C1 segment of cervical spinal cord (tissue), 14 donors: ENCODE results near the gene CEP57L1.
A peak's percentile ranks its signal among the peaks of the same experiment; 100 is the strongest.
"Not testable (repeated sequence)": the region's sequence is repeated elsewhere in the genome, so short reads cannot be mapped to it uniquely, and the experiment has no call there.

Experiments used
- DNase-seq, 14 donors: peaks; one replicate each; lab custom pipeline; 2025; lab: John Stamatoyannopoulos, UW

CEP57L1 gene

DNA sequence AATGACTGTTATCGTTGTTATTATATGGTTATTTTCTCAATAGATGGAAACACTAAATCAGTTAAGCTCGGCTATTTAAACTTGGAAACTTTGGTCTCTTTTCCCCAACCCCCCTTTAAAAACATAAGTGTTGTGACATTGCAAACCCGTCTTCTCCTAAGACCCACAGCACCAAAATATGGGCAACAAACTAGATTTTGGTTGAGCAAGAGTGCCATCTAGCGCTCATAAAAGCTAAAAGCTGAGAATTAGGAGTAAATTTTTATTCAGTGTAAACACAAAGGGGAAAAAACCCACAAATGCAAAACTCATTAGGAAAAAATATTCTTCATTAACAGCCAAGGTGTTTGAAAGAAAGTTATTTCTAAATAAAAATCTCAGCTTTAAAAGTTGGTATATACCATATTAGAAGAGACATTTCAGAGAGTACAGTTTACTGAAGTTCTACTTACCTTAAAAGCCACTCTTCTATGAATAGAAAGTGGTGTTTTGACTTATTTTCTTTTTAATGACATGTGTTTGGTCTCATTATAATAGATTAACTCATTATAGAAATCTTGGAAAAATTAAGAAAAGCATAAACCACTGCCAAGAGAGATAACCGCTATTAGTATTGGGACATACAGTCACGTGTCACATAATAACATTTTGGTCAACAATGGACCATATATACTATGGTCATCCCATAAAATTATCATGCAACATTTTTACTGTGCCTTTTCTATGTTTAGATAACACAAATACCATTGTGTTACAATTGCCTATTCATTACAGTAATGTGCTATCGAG is 21.8 kb upstream of the CEP57L1 start:
- peak in 2 of 14 donors; percentile 46 to 64 for DNase-seq

DNA sequence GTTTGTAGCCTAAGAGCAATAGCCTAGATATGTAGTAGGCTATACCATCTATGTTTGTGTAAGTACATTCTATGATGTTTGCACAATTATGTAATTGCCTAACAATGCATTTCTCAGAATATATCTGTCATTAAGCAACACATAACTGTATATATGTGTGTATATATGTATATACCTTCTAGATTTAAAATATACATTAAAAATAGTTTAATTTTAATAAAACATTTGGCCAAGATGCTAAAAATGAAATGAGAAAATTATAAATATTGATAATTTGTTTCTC is 21.2 kb upstream of the CEP57L1 start:
- no peak for DNase-seq

DNA sequence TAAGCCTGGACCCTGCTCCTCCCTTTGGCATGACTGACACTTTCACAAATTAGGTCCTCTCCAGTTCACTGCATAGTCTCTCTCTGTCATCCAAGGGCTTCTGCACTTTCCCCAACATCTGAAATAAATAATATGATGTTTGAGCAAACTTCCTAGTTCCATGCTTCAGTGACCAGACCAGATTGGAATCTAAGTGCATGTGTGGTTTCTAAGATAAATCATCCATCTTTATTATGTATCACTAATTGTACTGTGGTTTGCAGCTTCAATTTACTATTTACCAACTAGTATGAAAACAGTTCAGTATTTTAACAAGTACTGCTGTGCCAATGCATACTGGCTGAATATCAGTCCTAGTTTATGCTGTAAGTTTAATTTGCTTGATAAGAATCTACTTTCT is 19.4 kb upstream of the CEP57L1 start:
- no peak for DNase-seq

DNA sequence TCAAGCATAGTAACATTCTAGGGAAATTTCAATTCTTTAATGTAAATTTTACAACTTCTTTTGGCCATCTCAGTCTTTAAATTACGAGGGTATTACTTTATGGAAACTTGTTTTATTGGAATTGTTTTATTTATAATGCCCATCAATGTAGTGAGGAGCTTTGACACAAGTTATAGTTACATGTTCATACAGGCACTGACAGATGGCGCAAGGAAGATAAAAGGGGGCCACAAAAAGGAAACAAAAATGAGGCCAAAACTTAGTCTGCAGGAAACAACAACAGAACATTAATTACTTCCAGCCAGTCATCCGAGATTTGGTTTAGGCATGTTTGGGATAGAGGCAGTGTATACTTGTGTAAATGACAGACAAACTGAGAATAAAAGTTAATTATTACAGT is 18.9 kb upstream of the CEP57L1 start:
- DNase-seq, result peak in 1 of 14 donors; percentile 18

DNA sequence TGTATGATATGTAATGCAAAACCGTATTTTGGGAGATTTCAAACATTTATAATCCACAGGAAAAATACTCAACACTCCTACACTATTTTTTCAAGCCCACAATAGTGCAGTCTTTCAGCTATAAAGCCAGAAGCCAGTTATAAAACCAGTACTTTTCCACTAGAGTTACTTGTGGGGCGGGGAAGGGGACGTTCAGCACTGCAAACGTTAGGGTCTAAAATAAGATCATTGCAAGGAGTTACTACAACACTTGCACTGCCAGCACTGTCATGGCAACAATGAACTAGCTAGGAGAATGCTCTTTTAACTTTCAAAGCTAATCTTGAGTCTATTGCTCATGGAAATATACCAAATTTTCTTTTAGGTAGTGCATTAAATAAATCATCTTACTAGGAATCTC is 15.3 kb upstream of the CEP57L1 start:
- DNase-seq, result no peak

DNA sequence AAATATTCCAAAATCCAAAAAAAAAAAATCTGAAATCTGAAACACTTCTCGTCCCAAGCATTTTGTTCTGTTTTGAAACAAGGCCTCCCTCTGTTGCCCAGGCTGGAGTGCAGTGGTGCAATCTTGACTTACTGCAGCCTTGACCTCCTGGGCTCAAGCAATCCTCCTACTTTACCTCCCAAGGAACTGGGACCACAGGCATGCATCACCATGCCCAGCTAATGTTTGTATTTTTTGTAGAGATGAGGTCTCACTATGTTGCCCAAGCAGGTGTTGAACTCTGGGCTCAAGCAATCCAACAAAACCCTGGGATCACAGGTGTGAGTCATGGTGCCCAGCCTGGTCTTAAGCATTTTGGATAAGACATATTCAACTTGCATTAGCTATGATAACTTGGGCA is 14.3 kb upstream of the CEP57L1 start:
- no peak for DNase-seq

DNA sequence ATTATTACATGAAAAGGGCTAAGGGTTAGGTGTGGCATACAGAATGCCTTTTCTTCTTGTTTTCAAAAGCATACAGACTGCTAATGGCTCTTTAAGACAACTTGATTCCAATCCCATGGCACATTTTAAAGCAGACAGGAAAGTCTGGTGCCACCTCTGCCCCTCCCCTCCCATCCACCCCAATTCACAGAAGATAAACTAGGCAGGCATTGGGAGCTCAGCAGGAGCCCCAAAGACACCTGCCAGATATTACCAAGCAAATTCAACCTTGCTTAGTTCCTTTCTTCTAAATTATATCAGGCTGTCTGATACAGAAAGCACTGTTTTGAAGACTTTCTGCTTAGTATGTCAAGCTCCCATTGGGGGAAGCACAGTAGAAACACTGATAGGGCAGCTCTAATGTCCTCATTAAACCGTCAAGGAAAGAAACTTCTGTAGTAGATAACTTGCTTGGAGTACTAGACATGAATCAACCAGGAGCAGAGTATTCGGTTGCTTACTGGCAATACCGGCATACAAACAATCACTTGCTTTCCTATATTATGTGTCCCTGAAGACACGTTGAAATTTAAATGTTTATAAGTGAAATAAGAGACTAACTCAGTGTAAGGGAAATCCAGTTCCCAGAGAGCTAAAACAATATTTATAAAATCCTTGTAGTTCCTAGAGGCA is 13.7 kb upstream of the CEP57L1 start:
- peak in 1 of 14 donors; percentile 41 for DNase-seq

DNA sequence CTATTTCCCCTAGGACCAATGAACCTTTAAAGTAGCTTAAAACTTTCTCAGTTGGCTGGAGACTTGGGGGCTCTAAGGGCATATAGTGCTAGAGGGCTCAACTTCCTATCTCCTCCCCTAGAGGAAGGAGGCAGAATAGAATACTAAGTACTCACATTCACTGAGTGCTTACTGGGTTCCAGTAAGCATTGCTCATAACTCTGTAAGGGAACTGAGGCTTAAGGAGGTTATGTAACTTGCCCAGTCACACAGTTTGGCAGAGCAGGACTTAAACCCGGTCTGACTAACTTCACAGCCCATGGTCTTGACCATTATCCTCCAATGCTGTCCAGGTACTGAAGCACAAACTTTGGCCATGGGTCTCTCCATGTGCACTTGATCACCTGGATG is 13.1 kb upstream of the CEP57L1 start:
- no peak for DNase-seq

DNA sequence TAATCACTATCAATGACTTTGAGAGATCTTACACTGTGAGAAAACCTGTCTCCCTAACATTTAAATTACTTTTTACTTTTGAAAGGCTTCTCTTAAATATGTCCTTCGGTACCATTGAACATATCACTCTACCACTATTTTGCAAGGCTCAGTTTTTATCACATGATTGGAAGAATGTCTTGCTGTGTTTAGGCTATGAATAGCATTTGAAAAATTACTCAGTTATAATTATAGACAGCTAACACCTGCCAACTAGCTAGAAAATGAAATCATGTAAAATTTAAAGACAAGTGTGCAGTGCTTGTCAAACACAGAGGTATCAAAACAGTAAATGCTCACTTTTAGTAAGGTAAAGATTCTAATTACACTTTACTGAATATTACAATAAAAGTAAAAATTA is 11.7 kb upstream of the CEP57L1 start:
- peak in 1 of 14 donors; percentile 46 for DNase-seq

DNA sequence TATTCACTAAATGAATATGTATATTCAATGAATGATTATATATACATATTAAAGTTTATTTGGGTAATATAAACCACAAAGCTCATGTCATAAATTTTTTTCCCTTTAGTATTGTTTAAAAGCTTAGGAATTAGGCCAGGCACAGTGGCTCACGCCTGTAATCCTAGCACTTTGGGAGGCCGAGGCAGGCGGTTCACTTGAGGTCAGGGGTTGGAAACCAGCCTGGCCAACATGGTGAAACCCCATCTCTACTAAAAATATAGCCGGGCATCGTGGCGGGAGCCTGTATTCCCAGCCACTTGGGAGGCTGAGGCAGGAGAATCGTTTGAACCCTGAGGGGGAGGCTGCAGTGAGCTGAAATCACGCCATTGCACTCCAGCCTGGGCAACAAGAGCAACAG is 11.2 kb upstream of the CEP57L1 start:
- DNase-seq, result not testable (repeated sequence)

DNA sequence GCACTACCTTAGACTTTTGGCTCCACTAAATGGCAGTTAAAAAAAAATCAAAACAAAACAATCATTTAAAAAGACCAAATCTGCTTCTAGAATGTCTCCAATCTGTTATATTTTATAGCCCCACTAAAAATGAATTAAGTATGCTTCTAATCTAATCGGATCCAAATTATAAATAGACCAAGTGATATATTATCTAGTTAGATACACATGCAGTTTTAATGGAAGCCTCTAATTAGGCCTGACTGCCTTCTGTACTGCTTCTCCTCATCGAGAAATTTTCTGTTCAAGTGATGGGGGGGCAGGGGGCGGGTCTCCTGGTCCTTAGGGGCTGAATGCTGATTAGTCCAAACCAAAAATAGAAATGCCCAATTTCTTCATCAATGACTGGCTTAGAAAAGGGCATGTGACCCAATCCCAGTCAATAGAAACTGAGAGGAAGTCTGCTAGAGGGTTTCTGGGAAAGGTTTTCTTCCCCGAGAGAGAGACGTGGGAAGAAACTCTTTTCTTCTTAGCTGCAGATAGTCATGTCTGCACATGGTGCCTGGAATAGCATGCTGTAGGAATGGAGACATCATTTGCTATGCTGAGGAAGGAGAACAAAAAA is 7.5 kb upstream of the CEP57L1 start:
- peak in 1 of 14 donors; percentile 40 for DNase-seq

DNA sequence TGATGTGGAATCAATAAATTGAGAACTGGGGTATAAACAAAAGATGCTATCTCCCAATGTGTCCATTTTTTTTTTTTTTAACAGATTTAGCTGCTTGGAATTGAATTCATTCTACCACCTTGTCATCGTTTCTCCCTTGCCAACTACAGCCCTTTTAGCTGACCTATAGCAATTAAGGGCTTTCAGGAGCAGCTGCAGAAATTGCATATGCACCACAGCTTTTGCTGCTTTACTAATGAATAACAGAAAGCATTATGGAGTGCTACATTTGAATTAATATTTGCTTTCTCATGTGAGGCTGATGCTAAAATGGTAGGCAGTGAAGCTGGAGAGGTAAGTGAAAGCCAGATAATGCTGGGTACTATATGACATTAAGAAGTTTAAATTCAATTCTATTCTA is 6.3 kb upstream of the CEP57L1 start:
- peak in 1 of 14 donors; percentile 36 for DNase-seq

DNA sequence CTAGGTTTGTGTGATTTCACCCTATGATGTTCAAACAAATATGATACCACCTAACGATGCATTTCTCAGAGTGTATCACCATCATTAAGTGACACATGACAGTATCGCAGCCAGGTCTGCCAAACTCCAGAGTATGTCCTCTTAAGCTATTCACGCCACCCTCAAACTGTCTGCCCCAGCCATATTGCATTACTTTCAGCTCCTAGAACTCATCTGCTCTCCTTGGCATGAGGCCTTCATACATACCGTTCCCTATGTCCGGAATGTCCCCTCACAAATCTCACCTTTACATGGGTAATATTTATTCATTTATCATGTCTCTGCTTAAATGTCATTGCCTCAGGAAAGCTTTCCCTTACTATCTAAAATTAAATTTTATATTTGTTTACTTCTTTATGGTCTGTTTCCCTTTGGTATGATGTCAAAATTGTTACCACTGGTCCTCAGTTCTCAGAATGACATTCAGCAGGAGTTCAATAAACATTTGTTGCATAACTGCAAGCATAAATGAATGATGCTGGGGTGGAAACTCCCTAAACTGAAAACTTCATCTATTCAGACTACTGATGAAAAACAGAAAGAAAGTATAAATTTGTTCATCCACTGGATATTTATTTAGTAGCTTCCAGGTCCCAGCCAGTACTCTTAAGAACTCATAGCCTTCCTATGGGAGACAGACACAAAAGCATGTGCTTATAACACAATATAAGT is 3.8 kb upstream of the CEP57L1 start:
- DNase-seq, result peak in 1 of 14 donors; percentile 53

DNA sequence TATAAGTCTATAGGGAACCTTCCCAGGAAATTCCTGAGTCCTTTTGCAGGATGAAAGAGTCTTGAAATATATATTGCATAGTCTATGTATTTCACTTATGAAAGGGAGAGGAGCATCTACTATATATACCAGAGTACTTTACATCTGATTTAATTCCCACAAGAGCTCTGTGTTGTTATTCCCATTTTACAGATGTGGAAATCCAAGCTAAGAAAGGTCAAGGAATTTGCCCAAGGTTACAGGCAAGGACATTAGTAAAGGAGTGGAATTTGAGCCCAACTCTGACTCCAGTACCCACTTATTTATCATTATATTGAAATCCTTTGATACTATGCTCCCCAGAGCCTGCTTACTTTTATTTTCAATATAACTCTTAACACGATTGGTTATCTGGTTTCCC is 3.2 kb upstream of the CEP57L1 start:
- DNase-seq, result no peak

DNA sequence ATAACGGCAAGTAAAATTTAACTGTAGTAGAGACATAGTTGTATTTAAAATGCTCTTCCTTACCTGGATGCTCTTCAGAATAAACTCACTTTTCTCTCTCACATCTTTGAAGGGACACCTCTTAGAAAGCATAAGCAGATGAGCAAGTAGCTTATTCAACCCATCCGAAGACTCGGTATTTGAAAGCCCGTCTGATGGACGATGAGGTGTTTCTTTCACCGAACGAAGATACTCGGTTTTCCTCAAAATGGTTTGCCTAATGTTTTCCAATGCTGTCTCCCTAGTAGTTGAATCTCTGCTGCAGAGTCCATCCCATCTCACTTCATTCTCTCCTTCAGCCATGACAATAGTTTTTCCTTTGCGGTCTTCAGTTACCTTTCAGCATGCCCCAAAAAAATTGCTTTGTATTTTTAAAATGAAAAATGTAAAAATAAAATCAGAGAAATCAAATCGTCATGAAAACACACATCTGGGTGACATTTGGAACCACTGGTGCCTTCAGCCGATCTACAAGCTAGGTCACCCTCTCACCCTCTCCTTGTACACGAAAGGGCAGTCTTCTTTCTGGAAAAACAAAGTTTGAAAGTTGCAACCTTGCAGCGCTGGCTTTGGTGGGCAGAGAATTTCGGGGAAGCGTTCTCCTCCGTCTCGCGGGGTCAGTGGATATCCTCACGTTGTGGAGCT is 1.4 kb upstream of the CEP57L1 start:
- peak in 1 of 14 donors; percentile 53 for DNase-seq

DNA sequence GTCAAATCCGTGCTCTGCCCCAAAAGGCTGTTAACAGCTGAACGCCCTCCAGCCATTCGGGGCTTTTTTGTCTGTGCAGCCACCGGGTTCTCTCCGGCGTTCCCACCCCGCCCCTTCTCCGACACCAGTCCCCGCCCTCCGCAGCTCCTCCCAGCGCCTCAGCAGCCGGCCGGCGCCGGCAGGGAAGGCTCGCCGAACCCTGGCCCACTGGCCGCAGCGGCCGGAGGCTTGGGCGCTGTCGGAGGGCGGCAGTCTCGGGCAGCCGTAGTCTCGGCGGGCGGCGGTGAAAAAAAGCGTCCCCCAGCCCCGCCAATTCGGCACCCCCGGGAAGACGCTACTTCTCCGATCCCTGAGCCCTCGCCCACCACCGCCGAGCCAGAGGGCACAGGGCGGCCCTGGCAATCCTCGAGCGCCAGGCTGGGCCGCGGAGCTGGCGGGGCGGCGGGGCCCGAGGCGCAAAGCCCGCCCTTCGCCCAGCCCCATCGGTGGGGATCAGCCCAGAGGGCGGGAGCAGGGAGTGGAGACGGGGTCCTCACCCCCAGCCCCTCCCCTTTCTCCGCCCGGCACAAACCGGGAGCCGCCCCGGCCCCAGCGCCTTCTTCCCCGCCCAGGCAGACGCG is 781 bp upstream of the CEP57L1 start, which contains the start of gene SESN1:
Gene SESN1 (minus strand): TSS at position 431 of the 620 bp plus-strand sequence. CDS start 773 bp downstream, outside the sequence.
- peak; percentile 71 to 94 (median 90) for DNase-seq

DNA sequence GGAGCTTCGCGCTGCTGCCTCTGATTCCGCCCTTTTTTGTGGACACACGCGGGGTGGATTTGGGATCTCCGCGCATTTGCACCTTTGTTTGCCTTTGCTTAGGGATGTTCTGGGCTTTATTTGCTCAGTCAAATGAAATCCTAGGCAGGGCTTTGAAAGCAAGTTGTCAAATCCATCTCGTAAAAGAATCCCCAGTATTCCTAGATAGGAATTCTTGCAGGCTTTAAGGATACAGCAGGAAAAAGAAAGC is 453 bp downstream of the CEP57L1 start:
- DNase-seq, result no peak

DNA sequence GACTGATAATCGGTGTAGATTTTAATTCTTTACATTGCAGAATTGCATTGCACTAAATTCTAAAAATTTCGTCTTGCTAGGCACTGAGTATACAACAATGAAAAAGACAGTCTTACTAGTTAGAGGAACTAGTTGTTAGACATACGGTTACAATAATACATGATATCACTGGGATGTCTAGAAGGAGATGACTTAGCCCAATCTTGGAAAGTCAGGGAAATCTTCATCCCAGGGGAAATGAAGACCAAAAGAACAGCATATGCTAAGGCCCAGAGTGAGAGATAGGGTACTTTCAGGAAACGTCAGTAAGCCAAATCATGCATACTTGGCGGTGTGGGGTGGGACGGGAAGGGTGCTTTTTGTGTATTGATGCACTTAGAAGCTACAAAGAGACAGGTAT is 901 bp downstream of the CEP57L1 start:
- DNase-seq, result no peak

DNA sequence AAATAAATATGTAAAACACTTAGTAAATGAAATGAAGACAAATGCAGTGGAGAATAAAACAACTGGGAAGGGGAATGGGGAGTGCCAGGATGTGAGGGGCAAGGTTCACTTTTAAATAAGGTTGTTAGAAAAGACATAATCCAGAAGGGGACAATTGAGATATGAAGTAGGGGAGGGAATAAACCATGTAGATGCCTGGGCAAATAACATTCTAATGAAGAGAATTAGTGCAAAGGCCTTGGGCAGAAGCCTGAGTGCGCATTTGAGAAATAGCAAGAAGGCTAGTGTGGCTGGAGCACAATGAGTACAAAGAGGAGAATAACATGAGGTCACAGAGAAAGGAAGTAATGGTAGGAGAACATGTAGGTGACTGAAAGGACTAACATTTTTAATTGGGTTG is 2.4 kb downstream of the CEP57L1 start:
- DNase-seq, result no peak

DNA sequence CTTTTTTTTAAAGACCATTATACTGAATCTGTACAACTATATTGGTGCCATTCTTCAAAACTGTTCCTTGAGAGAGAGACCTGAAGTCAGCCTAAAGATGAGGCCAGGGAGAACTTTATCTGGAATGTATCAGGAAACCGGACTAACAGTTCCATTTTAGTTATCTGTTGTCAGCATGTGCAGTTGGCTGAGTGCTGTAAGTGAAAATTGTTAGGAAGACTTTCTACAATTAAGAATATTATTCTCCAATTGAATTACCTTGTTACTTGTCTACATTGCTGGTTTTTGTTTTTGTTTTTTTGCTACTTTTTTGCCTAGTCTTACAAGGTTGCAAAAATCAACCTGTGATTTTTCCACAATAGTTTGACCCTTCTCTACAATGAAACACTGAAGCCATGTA is 7.5 kb downstream of the CEP57L1 start:
- DNase-seq, result no peak

DNA sequence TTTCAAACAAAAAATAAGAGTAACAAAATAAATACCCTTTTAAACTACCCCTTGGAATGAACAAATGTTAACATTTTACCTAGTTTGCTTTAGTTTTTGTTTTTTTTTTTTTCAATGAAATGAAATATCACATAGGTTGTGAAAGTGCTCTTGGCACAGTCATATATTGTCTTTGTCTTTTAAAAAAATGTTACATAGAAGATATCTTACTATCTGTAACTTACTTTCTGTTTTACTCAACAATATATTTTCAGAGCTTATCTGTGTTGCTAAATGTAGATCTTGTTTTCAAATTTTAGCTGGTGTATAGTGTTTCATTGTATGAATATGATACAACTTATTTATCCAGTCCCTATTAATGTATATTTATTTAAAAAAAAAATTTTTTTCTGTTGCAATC is 8.6 kb downstream of the CEP57L1 start:
- no peak for DNase-seq

DNA sequence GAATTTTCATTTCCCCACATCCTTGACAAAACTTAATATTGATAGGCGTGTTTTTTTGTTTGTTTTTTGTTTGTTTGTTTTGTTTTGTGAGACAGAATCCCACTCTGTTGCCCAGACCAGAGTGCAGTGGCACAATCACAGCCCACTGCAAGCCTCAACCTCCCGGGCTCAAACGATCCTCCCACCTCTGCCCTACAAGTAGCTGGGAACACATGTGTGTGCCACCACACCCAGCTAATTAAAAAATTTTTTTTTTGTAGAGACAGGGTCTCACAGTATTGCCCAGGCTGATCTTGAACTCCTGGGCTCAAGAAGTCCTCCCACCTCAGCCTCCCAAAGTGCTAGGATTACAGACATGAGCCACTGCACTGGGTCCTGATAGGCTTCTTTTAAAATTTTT is 9.2 kb downstream of the CEP57L1 start:
- no peak for DNase-seq
